ENCODE data around the gene CHRNE. TPM values are rescaled to one million over a fixed set of nuclear protein-coding genes. Genes with fewer than 3 reads are reported as not detected.

The CHRNE gene
- total RNA-seq, 1 donor from 2014 or later = 1.0 TPM

GRCh38 chr17:4948166-4948930 lies 45.5 kb upstream of the CHRNE start, which contains the start of gene PFN1:
PFN1 (minus strand) TSS chr17:4948530; CDS start chr17:4948394, 136 bp downstream.
- H3K4me3 ChIP-seq (ENCODE audit: low read depth, low read length) = peak within 1 kb of the TSS; percentile 96
- peak; percentile 48 for DNase-seq (ENCODE audit: low read depth)
- TF ChIP-seq, protein P1, sequence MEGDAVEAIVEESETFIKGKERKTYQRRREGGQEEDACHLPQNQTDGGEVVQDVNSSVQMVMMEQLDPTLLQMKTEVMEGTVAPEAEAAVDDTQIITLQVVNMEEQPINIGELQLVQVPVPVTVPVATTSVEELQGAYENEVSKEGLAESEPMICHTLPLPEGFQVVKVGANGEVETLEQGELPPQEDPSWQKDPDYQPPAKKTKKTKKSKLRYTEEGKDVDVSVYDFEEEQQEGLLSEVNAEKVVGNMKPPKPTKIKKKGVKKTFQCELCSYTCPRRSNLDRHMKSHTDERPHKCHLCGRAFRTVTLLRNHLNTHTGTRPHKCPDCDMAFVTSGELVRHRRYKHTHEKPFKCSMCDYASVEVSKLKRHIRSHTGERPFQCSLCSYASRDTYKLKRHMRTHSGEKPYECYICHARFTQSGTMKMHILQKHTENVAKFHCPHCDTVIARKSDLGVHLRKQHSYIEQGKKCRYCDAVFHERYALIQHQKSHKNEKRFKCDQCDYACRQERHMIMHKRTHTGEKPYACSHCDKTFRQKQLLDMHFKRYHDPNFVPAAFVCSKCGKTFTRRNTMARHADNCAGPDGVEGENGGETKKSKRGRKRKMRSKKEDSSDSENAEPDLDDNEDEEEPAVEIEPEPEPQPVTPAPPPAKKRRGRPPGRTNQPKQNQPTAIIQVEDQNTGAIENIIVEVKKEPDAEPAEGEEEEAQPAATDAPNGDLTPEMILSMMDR (conservative IDR thresholded peaks at IDR 0.05; ENCODE audit: low read depth, low read length) = no peak

GRCh38 chr17:4947411-4948165 lies 44.7 kb upstream of the CHRNE start:
- TF ChIP-seq, protein P1 (conservative IDR thresholded peaks at IDR 0.05; ENCODE audit: low read depth, low read length) = no peak
- peak overlapping the region; percentile 96 for H3K4me3 ChIP-seq (ENCODE audit: low read depth, low read length)
- no peak for DNase-seq (ENCODE audit: low read depth)

GRCh38 chr17:4947010-4947410 lies 44.1 kb upstream of the CHRNE start:
- TF ChIP-seq, protein P1 (conservative IDR thresholded peaks at IDR 0.05; ENCODE audit: low read depth, low read length) = no peak
- H3K4me3 ChIP-seq (ENCODE audit: low read depth, low read length) = peak overlapping the region; percentile 96
- no peak for DNase-seq (ENCODE audit: low read depth)

DNA sequence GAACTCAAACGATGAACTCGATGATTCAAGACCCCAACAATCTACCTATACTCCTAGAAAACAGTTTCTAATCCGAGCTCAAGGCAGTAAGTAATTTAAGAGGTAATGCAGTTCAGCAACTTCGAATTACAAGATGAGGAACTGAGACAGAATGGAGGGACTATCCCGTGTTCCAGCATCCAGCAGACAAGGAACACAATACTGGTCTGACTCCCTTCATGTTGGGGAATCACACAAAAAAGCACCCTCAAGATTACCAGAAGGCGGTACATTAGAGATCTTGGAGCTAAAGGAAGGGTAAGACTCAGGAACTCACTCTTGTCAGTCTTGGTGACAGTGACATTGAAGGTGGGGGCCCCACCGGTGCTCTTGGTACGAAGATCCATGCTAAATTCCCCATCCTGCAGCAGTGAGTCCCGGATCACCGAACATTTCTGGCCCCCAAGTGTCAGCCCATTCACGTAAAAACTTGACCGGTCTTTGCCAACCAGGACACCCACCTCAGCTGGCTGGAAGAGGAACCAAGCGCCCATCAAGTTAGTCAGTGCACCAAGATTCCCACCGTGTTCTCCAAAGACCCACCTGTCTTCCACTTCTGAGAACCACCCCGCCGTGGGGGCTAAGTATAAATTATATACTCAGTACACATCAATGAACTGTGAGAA lies 43.5 kb upstream of the CHRNE start:
- H3K4me3 ChIP-seq (ENCODE audit: low read depth, low read length) = peak overlapping the region; percentile 96
- TF ChIP-seq, protein P1 (conservative IDR thresholded peaks at IDR 0.05; ENCODE audit: low read depth, low read length) = no peak
- no peak for DNase-seq (ENCODE audit: low read depth)

GRCh38 chr17:4945944-4946280 lies 43.0 kb upstream of the CHRNE start:
- H3K4me3 ChIP-seq (ENCODE audit: low read depth, low read length) = peak overlapping the region; percentile 96
- DNase-seq (ENCODE audit: low read depth) = no peak
- TF ChIP-seq, protein P1 (conservative IDR thresholded peaks at IDR 0.05; ENCODE audit: low read depth, low read length) = no peak

DNA sequence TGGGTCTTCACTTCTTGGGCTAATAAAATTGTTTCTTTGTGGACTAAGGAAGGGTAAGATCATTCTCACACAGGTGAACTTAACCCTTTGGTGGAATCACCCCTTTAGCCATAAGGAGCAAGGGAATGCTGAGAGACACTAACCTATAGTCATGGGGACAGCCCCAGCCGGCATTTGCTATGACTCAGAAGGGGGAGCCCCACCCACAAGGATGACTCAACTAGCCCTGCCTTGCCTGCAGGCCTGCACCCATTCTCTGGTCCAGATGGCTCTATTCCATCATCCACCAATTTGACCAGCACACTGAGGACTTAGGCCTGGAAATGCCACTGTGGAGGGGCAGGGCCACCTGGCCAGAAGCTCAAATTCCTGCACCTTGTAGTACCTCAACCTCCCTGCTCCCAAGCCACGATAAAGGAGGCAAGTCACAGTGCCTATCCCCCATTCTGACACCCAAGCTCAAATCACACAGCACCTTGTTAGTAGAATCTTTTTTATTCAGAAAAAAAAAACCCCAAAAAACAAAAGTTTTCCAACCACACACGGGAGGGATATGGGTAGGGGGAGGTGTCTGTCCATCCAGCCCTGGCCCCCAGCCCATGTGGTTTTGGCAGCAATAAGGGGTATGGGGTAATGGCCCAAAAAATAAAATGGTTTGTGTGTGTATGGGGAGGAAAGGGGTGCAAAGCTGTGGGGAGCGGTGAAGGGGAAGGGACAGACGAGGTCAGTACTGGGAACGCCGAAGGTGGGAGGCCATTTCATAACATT lies 42.5 kb upstream of the CHRNE start:
- TF ChIP-seq, protein P1 (conservative IDR thresholded peaks at IDR 0.05; ENCODE audit: low read depth, low read length) = no peak
- no peak for DNase-seq (ENCODE audit: low read depth)
- H3K4me3 ChIP-seq (ENCODE audit: low read depth, low read length) = peak overlapping the region; percentile 96

All from epithelial cell of proximal tubule (primary cell).